Heart left ventricle (tissue), 13 donors: ENCODE data around the gene SPSB4.

Source experiments
- POLR2A ChIP-seq, 2 donors: fragments of 450-650 bp; IDR thresholded peaks; one replicate each; pipeline ENCODE4 v1.6.1; 2017; ENCODE audit warnings: antibody characterized with exemption in 2 of 2, mild to moderate bottlenecking in 2 of 2, moderate library complexity in 2 of 2
- TF ChIP-seq, protein P1 (sequence below), 12 donors: fragments of 200-600 bp; sonication (generic) in 4 of 12; IDR thresholded peaks; one replicate each; pipeline versions ENCODE4 v1.5.0 to v1.8.0; 2018 to 2022; ENCODE audit warnings: antibody characterized with exemption in 12 of 12, mild to moderate bottlenecking in 5 of 12
- donor health status: ischemic (EF 13 %, LVEDD 7.1; RV severe dilation, severe dysfunction).
- donor health status: DM: no; HTN: yes; CAD: no.
- donor health status: DM: no; HTN: no; CAD: no.
- donor health status: ischemic (EF 25% LVEDD 6.9; RV normal size, moderate dysfunction).
- donor health status: ischemic (EF 25% LVEDD 5.7; RV mildly dilated, moderate dysfunction).
- donor health status: ischemic (EF 35%, LVEDD 5.7; RV mildly dilated, moderate dysfunction).
- donor health status: nonischemic (EF 11% LVEDD 7.7; RV severe dilation, severe dysfunction).
- donor health status: DM: yes; HTN: yes; CAD: no.
- donor health status: PGD.
- donor health status: ischemic (EF 29% LVEDD 5.4; RV normal size, mild dysfunction).
- donor health status: nonischemic (EF 23%, LVEDD 6.1; RV moderate dilation, normal function).

DNA sequence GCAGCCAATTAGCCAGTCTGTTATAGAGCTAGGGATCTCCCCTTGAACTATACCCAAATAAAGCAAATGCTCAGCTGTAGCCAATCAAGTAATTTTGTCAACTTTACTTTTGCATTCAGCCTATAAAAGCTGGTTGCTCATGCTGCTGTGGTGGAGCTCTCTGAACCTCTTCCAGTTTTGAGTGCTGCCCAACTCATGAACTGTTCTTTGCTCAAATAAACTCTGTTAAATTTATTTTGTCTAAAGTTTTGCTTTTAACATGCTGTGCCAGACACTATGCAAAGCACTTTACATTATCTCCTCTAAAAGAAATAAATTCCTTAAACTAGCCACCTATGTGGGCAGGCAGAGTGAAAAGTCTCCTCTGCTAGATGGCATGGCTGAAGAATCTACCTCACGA is 128.8 kb downstream of the SPSB4 start:
- TF ChIP-seq, protein P1, sequence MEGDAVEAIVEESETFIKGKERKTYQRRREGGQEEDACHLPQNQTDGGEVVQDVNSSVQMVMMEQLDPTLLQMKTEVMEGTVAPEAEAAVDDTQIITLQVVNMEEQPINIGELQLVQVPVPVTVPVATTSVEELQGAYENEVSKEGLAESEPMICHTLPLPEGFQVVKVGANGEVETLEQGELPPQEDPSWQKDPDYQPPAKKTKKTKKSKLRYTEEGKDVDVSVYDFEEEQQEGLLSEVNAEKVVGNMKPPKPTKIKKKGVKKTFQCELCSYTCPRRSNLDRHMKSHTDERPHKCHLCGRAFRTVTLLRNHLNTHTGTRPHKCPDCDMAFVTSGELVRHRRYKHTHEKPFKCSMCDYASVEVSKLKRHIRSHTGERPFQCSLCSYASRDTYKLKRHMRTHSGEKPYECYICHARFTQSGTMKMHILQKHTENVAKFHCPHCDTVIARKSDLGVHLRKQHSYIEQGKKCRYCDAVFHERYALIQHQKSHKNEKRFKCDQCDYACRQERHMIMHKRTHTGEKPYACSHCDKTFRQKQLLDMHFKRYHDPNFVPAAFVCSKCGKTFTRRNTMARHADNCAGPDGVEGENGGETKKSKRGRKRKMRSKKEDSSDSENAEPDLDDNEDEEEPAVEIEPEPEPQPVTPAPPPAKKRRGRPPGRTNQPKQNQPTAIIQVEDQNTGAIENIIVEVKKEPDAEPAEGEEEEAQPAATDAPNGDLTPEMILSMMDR (IDR thresholded peaks at IDR 0.05): no peak
- no peak for TF ChIP-seq POLR2A (IDR thresholded peaks at IDR 0.05)
